ENCODE data around the gene NAV2.

The NAV2 gene

DNA sequence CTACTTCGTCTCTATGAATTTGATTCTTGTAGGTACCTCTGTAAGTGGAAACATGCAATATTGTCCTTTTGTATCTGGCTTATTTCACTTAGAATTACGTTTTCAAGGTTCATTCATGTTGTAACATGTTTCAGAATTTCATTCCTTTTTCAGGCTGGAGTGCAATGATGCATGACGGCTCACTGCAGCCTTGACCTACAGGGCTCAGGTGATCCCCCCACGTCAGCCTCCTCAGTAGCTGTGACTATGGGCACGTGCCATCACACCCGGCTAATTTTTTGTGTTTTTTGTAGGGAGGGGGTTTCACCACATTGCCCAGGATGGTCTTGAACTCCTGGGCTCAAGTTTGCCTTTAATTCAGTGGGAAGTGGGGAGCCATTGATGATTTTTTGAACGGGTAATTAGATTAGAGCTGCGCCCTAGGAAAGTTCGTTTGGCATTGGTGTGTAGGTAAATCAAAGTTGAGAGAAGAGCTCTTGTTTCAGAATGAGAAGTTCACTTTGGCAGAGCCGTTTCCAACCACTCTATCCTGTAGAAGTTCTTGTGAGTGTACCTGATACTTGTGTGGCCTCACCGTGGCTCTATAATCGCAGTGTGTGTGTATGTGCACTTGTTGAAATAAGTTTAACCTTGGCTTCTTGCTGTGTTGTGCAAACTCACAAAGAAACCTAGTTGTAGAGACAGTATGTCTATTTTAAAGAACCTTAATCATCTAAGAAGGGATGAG, 115.9 kb downstream of the NAV2 start:
- Histone ChIP-seq H3K9me2 (replicated peaks; ENCODE audit: insufficient read depth, low read length) (no peaks in the 10 kb centered on the region), H3K4me3 (ENCODE audit: low read length) (no peak overlapping the region), H3F3A (ENCODE audit: insufficient read depth, low read length) (no peaks in the 10 kb centered on the region), H3K4me2 (ENCODE audit: low read depth, low read length) (no peak overlapping the region), H3K36me3 (replicated peaks; ENCODE audit: insufficient read depth, low read length) (no peaks in the 10 kb centered on the region), H3K27ac (ENCODE audit: low read length) (no peak overlapping the region), H2AFZ (ENCODE audit: low read length) (no peak overlapping the region), H4K20me1 (ENCODE audit: insufficient read depth, low read length) (no peaks in the 10 kb centered on the region), H3K9ac (ENCODE audit: low read length) (no peak overlapping the region), H3K27me3 (replicated peaks; ENCODE audit: insufficient read depth, low read length) (no peaks in the 10 kb centered on the region), H3K79me2 (ENCODE audit: low read length) (no peaks in the 10 kb centered on the region), H3K4me1 (ENCODE audit: low read length) (no peaks in the 10 kb centered on the region), H3K9me3 (replicated peaks; ENCODE audit: insufficient read depth, low read length) (no peaks in the 10 kb centered on the region)
- TF ChIP-seq EZH2phosphoT487 (IDR thresholded peaks at IDR 0.05; ENCODE audit: low read length) (no peak), EZH2 (optimal IDR thresholded peaks at IDR 0.05; ENCODE audit: low read depth, low read length) (no peak)
- TF ChIP-seq, protein P1, sequence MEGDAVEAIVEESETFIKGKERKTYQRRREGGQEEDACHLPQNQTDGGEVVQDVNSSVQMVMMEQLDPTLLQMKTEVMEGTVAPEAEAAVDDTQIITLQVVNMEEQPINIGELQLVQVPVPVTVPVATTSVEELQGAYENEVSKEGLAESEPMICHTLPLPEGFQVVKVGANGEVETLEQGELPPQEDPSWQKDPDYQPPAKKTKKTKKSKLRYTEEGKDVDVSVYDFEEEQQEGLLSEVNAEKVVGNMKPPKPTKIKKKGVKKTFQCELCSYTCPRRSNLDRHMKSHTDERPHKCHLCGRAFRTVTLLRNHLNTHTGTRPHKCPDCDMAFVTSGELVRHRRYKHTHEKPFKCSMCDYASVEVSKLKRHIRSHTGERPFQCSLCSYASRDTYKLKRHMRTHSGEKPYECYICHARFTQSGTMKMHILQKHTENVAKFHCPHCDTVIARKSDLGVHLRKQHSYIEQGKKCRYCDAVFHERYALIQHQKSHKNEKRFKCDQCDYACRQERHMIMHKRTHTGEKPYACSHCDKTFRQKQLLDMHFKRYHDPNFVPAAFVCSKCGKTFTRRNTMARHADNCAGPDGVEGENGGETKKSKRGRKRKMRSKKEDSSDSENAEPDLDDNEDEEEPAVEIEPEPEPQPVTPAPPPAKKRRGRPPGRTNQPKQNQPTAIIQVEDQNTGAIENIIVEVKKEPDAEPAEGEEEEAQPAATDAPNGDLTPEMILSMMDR (IDR thresholded peaks at IDR 0.05; ENCODE audit: low read length): no peak
- no peak for DNase-seq

DNA sequence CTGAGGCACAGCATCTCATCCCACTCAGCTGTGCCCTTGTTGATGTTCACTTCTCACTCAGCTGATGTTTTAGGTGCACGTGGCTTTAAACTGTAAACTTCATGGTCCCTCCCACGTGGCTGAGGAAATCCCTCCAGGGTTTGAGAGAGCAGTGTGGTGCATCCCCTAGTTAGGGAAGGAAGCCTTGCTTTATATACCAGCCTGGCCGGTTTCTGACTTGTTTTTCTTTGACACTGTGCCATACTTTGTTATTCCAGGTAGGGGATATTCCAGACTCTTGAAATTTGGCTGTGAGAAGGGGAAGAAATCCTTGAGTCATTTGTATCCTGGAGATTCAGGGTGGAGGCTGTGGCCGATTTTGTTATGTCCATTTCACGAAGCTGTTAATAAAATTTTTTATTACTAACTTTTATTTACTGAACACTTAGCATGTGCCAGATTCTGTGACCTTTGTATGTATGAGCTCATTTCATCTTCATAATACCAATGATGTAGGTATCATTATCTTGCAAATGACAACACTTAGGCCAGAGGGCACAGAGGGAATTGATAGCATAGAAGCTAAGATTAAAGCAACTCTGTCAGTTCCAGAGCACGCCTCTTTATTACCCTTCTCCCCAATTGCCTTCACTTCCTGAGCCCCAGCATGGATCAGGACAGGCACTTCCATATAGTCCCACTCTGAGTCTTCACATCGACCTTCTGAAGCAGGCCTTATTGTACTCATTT, 116.6 kb downstream of the NAV2 start:
- no peak overlapping the region for H2AFZ ChIP-seq (ENCODE audit: low read length)
- H3K9me3 ChIP-seq (replicated peaks; ENCODE audit: insufficient read depth, low read length): no peaks in the 10 kb centered on the region
- H3K27ac ChIP-seq (ENCODE audit: low read length): no peak overlapping the region
- H3K9me2 ChIP-seq (replicated peaks; ENCODE audit: insufficient read depth, low read length): no peaks in the 10 kb centered on the region
- no peak for TF ChIP-seq EZH2phosphoT487 (IDR thresholded peaks at IDR 0.05; ENCODE audit: low read length)
- TF ChIP-seq, protein P1 (IDR thresholded peaks at IDR 0.05; ENCODE audit: low read length): no peak
- no peak overlapping the region for H3K4me3 ChIP-seq (ENCODE audit: low read length)
- H3K36me3 ChIP-seq (replicated peaks; ENCODE audit: insufficient read depth, low read length): no peaks in the 10 kb centered on the region
- no peak for DNase-seq
- no peak overlapping the region for H3K4me2 ChIP-seq (ENCODE audit: low read depth, low read length)
- H3K9ac ChIP-seq (ENCODE audit: low read length): no peak overlapping the region
- no peaks in the 10 kb centered on the region for H3F3A ChIP-seq (ENCODE audit: insufficient read depth, low read length)
- H3K27me3 ChIP-seq (replicated peaks; ENCODE audit: insufficient read depth, low read length): no peaks in the 10 kb centered on the region
- H3K4me1 ChIP-seq (ENCODE audit: low read length): no peaks in the 10 kb centered on the region
- no peaks in the 10 kb centered on the region for H4K20me1 ChIP-seq (ENCODE audit: insufficient read depth, low read length)
- H3K79me2 ChIP-seq (ENCODE audit: low read length): no peaks in the 10 kb centered on the region

DNA sequence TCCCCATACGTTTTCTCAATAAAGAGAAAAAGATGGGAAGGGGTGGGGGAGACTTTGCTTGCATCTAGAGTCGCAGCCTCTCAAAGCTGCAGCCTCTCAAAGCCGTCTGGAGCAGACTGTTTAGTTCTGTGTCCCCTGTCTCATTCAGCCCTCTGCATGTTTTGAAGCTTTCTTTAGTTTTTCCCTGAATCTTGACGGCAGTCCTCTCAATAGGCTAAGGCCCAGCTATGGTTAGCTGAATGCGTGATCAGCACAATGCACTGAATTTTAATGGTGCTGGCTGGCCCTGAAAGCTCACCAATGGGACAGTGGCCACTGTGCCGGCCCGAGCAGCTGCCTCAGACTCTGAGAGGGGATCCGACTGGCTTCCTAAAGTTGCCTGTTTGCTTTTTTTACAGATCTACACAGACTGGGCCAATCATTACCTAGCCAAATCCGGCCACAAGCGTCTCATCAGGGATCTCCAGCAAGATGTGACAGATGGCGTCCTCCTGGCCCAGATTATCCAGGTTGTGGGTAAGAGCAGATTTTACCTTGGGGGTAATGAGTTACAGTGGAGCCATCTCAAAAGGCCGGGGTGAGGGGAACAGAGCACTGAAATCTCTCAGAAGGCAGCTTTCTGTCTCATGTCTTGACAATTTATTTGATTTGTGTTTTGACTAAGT, 119.6 kb downstream of the NAV2 start:
- Histone ChIP-seq H2AFZ (ENCODE audit: low read length) (no peak overlapping the region), H3K9me2 (replicated peaks; ENCODE audit: insufficient read depth, low read length) (no peaks in the 10 kb centered on the region), H3F3A (ENCODE audit: insufficient read depth, low read length) (no peaks in the 10 kb centered on the region), H3K9me3 (replicated peaks; ENCODE audit: insufficient read depth, low read length) (no peaks in the 10 kb centered on the region), H3K4me3 (ENCODE audit: low read length) (no peak overlapping the region), H3K4me1 (ENCODE audit: low read length) (no peaks in the 10 kb centered on the region), H3K4me2 (ENCODE audit: low read depth, low read length) (no peak overlapping the region), H3K27ac (ENCODE audit: low read length) (no peak overlapping the region), H3K27me3 (replicated peaks; ENCODE audit: insufficient read depth, low read length) (no peaks in the 10 kb centered on the region), H3K36me3 (replicated peaks; ENCODE audit: insufficient read depth, low read length) (no peaks in the 10 kb centered on the region), H3K9ac (ENCODE audit: low read length) (no peak overlapping the region), H3K79me2 (ENCODE audit: low read length) (no peaks in the 10 kb centered on the region), H4K20me1 (ENCODE audit: insufficient read depth, low read length) (no peaks in the 10 kb centered on the region)
- TF ChIP-seq EZH2 (optimal IDR thresholded peaks at IDR 0.05; ENCODE audit: low read depth, low read length) (no peak), EZH2phosphoT487 (IDR thresholded peaks at IDR 0.05; ENCODE audit: low read length) (no peak)
- TF ChIP-seq, protein P1 (IDR thresholded peaks at IDR 0.05; ENCODE audit: low read length): no peak
- DNase-seq: no peak
